Liver (tissue), 3 donors: ENCODE measurements around the gene TMEM63B.

Experiments
- RAD21 ChIP-seq, 2 donors: IDR thresholded peaks; 2 replicates each; pipeline ENCODE4 v1.6.1; 2016; ENCODE audit warnings: antibody characterized with exemption in 2 of 2, mild to moderate bottlenecking in 2 of 2
- TF ChIP-seq, protein P1 (sequence below): IDR thresholded peaks from 2 replicates; pipeline ENCODE4 v1.6.1; 2016; ENCODE audit warnings: antibody characterized with exemption, mild to moderate bottlenecking
- TF ChIP-seq, protein P2 (sequence below): fragments of 150-350 bp; IDR thresholded peaks from 2 replicates; pipeline ENCODE4 v1.5.1; 2017; ENCODE audit warnings: improper control_type of control experiment, low read depth, low read length; ENCODE audit not compliant: missing input control
- TF ChIP-seq, protein P3 (sequence below): IDR thresholded peaks from 2 replicates; pipeline ENCODE4 v1.6.1; 2016; ENCODE audit warnings: antibody characterized with exemption
- TF ChIP-seq, protein P4 (sequence below): IDR thresholded peaks from 2 replicates; pipeline ENCODE4 v1.6.1; 2016; ENCODE audit warnings: antibody characterized with exemption
- donor health status: healthy.
- donor health status: healthy.

DNA sequence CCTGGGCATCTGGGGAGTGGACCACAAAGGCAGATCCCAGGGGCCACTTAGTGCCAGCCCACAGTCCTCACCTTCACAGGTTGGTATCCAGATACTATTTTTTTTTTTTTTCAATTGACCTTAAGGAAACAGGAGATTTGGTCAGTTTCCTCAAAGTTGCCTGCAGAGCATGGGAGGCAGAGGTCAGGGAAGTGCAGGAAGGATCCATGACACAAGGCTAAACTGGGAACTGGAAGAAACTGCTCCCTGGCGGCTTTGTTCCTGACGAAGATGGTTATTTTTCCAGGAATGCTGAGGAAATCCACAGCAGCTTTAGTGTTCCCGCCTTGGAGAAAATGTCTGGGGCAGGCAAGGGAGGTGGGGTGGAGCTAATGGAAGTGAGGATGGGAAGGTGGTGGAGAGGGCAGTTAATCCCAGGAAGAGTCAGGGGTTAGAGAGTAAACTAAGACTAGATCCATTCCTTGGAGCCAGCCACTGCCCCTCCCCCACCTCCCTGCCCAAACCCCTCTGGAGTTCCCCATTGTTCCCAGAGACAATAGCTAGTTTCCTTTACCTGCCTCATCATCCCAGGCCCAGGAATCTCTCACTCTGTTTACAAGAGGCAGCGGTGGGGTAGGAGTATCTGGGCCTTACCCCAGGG, 75.1 kb downstream of the TMEM63B start:
- TF ChIP-seq RAD21 (IDR thresholded peaks at IDR 0.05): no peak
- TF ChIP-seq, protein P1, sequence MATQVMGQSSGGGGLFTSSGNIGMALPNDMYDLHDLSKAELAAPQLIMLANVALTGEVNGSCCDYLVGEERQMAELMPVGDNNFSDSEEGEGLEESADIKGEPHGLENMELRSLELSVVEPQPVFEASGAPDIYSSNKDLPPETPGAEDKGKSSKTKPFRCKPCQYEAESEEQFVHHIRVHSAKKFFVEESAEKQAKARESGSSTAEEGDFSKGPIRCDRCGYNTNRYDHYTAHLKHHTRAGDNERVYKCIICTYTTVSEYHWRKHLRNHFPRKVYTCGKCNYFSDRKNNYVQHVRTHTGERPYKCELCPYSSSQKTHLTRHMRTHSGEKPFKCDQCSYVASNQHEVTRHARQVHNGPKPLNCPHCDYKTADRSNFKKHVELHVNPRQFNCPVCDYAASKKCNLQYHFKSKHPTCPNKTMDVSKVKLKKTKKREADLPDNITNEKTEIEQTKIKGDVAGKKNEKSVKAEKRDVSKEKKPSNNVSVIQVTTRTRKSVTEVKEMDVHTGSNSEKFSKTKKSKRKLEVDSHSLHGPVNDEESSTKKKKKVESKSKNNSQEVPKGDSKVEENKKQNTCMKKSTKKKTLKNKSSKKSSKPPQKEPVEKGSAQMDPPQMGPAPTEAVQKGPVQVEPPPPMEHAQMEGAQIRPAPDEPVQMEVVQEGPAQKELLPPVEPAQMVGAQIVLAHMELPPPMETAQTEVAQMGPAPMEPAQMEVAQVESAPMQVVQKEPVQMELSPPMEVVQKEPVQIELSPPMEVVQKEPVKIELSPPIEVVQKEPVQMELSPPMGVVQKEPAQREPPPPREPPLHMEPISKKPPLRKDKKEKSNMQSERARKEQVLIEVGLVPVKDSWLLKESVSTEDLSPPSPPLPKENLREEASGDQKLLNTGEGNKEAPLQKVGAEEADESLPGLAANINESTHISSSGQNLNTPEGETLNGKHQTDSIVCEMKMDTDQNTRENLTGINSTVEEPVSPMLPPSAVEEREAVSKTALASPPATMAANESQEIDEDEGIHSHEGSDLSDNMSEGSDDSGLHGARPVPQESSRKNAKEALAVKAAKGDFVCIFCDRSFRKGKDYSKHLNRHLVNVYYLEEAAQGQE: no peak
- TF ChIP-seq, protein P2, sequence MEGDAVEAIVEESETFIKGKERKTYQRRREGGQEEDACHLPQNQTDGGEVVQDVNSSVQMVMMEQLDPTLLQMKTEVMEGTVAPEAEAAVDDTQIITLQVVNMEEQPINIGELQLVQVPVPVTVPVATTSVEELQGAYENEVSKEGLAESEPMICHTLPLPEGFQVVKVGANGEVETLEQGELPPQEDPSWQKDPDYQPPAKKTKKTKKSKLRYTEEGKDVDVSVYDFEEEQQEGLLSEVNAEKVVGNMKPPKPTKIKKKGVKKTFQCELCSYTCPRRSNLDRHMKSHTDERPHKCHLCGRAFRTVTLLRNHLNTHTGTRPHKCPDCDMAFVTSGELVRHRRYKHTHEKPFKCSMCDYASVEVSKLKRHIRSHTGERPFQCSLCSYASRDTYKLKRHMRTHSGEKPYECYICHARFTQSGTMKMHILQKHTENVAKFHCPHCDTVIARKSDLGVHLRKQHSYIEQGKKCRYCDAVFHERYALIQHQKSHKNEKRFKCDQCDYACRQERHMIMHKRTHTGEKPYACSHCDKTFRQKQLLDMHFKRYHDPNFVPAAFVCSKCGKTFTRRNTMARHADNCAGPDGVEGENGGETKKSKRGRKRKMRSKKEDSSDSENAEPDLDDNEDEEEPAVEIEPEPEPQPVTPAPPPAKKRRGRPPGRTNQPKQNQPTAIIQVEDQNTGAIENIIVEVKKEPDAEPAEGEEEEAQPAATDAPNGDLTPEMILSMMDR: no peak
- TF ChIP-seq, protein P3, sequence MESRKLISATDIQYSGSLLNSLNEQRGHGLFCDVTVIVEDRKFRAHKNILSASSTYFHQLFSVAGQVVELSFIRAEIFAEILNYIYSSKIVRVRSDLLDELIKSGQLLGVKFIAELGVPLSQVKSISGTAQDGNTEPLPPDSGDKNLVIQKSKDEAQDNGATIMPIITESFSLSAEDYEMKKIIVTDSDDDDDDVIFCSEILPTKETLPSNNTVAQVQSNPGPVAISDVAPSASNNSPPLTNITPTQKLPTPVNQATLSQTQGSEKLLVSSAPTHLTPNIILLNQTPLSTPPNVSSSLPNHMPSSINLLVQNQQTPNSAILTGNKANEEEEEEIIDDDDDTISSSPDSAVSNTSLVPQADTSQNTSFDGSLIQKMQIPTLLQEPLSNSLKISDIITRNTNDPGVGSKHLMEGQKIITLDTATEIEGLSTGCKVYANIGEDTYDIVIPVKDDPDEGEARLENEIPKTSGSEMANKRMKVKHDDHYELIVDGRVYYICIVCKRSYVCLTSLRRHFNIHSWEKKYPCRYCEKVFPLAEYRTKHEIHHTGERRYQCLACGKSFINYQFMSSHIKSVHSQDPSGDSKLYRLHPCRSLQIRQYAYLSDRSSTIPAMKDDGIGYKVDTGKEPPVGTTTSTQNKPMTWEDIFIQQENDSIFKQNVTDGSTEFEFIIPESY: no peak
- TF ChIP-seq, protein P4, sequence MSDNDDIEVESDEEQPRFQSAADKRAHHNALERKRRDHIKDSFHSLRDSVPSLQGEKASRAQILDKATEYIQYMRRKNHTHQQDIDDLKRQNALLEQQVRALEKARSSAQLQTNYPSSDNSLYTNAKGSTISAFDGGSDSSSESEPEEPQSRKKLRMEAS: no peak
